Muscle of arm (tissue), 12 donors: ENCODE data around the gene PRPH. TPM values are rescaled to one million over a fixed set of nuclear protein-coding genes. Genes with fewer than 3 reads are reported as not detected.
"Not testable (repeated sequence)": the region's sequence is repeated elsewhere in the genome, so short reads cannot be mapped to it uniquely, and the experiment has no call there.

Experiments used
- DNase-seq: peaks from one replicate; pipeline ENCODE4 v3.0.0-alpha.2; 2013
- polyA plus RNA-seq, 12 donors: library from polyadenylated mRNA; unstranded; fragments of 120-200 nt; gene quantifications; one replicate each; pipeline ENCODE4 v1.2.1, GENCODE V29; 2013; ENCODE audit not compliant: insufficient read length in 12 of 12

PRPH gene
- polyA plus RNA-seq, 12 donors = 0.56 to 76.2 (median 1.3) TPM; not detected in 1

GRCh38 chr12:49274396-49275069 is 20.4 kb upstream of the PRPH start:
- DNase-seq = no peak

GRCh38 chr12:49276304-49277290 is 18.4 kb upstream of the PRPH start:
- no peak for DNase-seq

- DNase-seq = no peak
Observed at GRCh38 chr12:49277466-49277865, 17.5 kb upstream of the PRPH start.

- no peak for DNase-seq
Observed at GRCh38 chr12:49279706-49280159, 15.2 kb upstream of the PRPH start.

- DNase-seq = not testable (repeated sequence)
Observed at GRCh38 chr12:49280545-49280944, 14.4 kb upstream of the PRPH start.

- no peak for DNase-seq
Observed at GRCh38 chr12:49282302-49282701, 12.6 kb upstream of the PRPH start.

- DNase-seq = not testable (repeated sequence)
Observed at GRCh38 chr12:49282740-49283375, 12.1 kb upstream of the PRPH start.

- no peak for DNase-seq
Observed at GRCh38 chr12:49283541-49284429, 11.2 kb upstream of the PRPH start.

GRCh38 chr12:49284672-49285071 is 10.3 kb upstream of the PRPH start:
- no peak for DNase-seq

- no peak for DNase-seq
Observed at GRCh38 chr12:49287876-49288275, 7.1 kb upstream of the PRPH start.

- DNase-seq = peak; percentile 61
Observed at GRCh38 chr12:49288412-49288853, 6.5 kb upstream of the PRPH start.

GRCh38 chr12:49288922-49289555 is 5.9 kb upstream of the PRPH start:
- no peak for DNase-seq

- no peak for DNase-seq
Observed at GRCh38 chr12:49292729-49293055, 2.3 kb upstream of the PRPH start.

- peak; percentile 54 for DNase-seq
Observed at GRCh38 chr12:49293056-49293956, 1.6 kb upstream of the PRPH start.

- DNase-seq = no peak
Observed at GRCh38 chr12:49294086-49294803, 702 bp upstream of the PRPH start.

- no peak for DNase-seq
Observed at GRCh38 chr12:49294804-49295081, 204 bp upstream of the PRPH start.

- DNase-seq = no peak
Observed at GRCh38 chr12:49296034-49296835, 1.3 kb downstream of the PRPH start.
